Endothelial cell of umbilical vein (primary cell): ENCODE results near the gene DACT2. TPM values are rescaled to one million over a fixed set of nuclear protein-coding genes. Genes with fewer than 3 reads are reported as not detected.

Experiments used
- BruUV-seq: library from RNA; stranded (reverse); fragments of 400-500 nt; replicated peaks from 2 replicates; lab custom pipeline; 2021; lab: Mats Ljungman, UMichigan
- CTCF ChIA-PET: fragments of 300-600, 350-600 bp; sonication (Branson Sonifier 250); formaldehyde crosslinking; loops from one replicate; lab custom pipeline; 2021; ENCODE audit warnings: antibody characterized with exemption, inconsistent platforms; lab: Charles Lee
- POLR2A ChIA-PET: fragments of 300-600, 350-600 bp; sonication (Branson Sonifier 250); formaldehyde crosslinking; loops from one replicate; lab custom pipeline; 2021; ENCODE audit warnings: antibody characterized with exemption, inconsistent platforms; lab: Charles Lee
- DNase-seq: peaks from one replicate; pipeline ENCODE4 v3.0.0-alpha.2; 2011; ENCODE audit warnings: low read depth, low spot score
- FAIRE-seq: peaks from 2 replicates; lab custom pipeline; 2011; peaks lifted over from hg19 to GRCh38; lab: Jason Lieb, UNC
- H2AFZ ChIP-seq: 2 replicates; pipeline ENCODE4 v1.6.0; 2012; ENCODE audit warnings: low read depth, low read length, control low read depth, inconsistent platforms
- H3K27ac ChIP-seq: 2 replicates; pipeline ENCODE4 v1.5.1; 2011; ENCODE audit warnings: low read depth, mild to moderate bottlenecking, control low read depth, low read length, moderate library complexity; ENCODE audit not compliant: insufficient read depth
- H3K27me3 ChIP-seq, 2 experiments: 2 replicates each; pipeline versions ENCODE4 v1.6.0 to v1.6.1; 2011; ENCODE audit warnings: low read length in 2 of 2, mixed read lengths in 1 of 2; ENCODE audit not compliant: control insufficient read depth in 2 of 2, insufficient read depth in 2 of 2
- H3K36me3 ChIP-seq, 2 experiments: 2 replicates in 1 of 2; 3 replicates in 1 of 2; pipeline ENCODE4 v1.5.1; 2011; ENCODE audit warnings: low read length in 2 of 2, mild to moderate bottlenecking in 1 of 2, moderate library complexity in 1 of 2; ENCODE audit not compliant: control insufficient read depth in 2 of 2, insufficient read depth in 2 of 2; ENCODE audit errors: extremely low read depth in 1 of 2
- H3K4me1 ChIP-seq: 3 replicates; pipeline ENCODE4 v1.5.1; 2011; ENCODE audit warnings: mild to moderate bottlenecking, low read length; ENCODE audit not compliant: control insufficient read depth, insufficient read depth; ENCODE audit errors: extremely low read depth
- H3K4me2 ChIP-seq: 2 replicates; pipeline ENCODE4 v1.6.1; 2011; ENCODE audit warnings: low read length, control low read depth, mixed read lengths; ENCODE audit not compliant: insufficient read depth
- H3K4me3 ChIP-seq, 3 experiments: fragments of 200-600 bp in 1 of 3; sonication (generic), shearing (Covaris generic) in 1 of 3; replicated peaks in 1 of 3; 2 replicates each; pipeline ENCODE4 v1.5.1; 2011 to 2016; ENCODE audit warnings: control low read depth in 3 of 3, low read length in 3 of 3, mild to moderate bottlenecking in 2 of 3, inconsistent platforms in 1 of 3, low read depth in 1 of 3, moderate library complexity in 1 of 3; ENCODE audit not compliant: insufficient read depth in 1 of 3
- H3K79me2 ChIP-seq: 2 replicates; pipeline ENCODE4 v1.6.0; 2012; ENCODE audit warnings: low read length, inconsistent platforms; ENCODE audit not compliant: control insufficient read depth, insufficient read depth
- H3K9ac ChIP-seq: replicated peaks from 2 replicates; pipeline ENCODE3; 2011; ENCODE audit warnings: low read length, control low read depth; ENCODE audit not compliant: insufficient read depth; ENCODE audit errors: extremely low read depth
- H3K9me1 ChIP-seq: replicated peaks from 3 replicates; pipeline ENCODE4 v1.6.0; 2011; ENCODE audit warnings: mild to moderate bottlenecking, low read length; ENCODE audit not compliant: control insufficient read depth, insufficient read depth; ENCODE audit errors: extremely low read depth
- H3K9me3 ChIP-seq: replicated peaks from 2 replicates; pipeline ENCODE4 v1.5.1; 2012; ENCODE audit warnings: low read length, inconsistent platforms; ENCODE audit not compliant: control insufficient read depth, insufficient read depth
- H4K20me1 ChIP-seq: replicated peaks from 2 replicates; pipeline ENCODE3; 2011; ENCODE audit warnings: mild to moderate bottlenecking, low read length; ENCODE audit not compliant: control insufficient read depth, insufficient read depth; ENCODE audit errors: extremely low read depth
- CTCF ChIP-seq, 2 donors: IDR thresholded peaks; 1 replicate in 1 of 2; 2 replicates in 1 of 2; pipeline ENCODE4 v1.5.1; 2011; ENCODE audit warnings: low read length in 2 of 2, mild to moderate bottlenecking in 2 of 2, moderate library complexity in 2 of 2, control low read depth in 1 of 2, inconsistent platforms in 1 of 2, low read depth in 1 of 2; ENCODE audit not compliant: insufficient read depth in 1 of 2; ENCODE audit errors: extremely low read depth in 1 of 2
- EZH2 ChIP-seq: IDR thresholded peaks from 2 replicates; pipeline ENCODE4 v1.6.1; 2012; ENCODE audit warnings: borderline replicate concordance, low read depth, mild to moderate bottlenecking, moderate library complexity, low read length, inconsistent platforms; ENCODE audit not compliant: severe bottlenecking
- FOS ChIP-seq: IDR thresholded peaks from 2 replicates; pipeline ENCODE4 v1.6.1; 2011; ENCODE audit warnings: mild to moderate bottlenecking, low read length, moderate library complexity, borderline replicate concordance; ENCODE audit not compliant: insufficient read depth
- GATA2 ChIP-seq: IDR thresholded peaks from 2 replicates; pipeline ENCODE4 v1.7.0; 2011; ENCODE audit warnings: low read depth, mild to moderate bottlenecking, moderate library complexity, mixed read lengths, low read length; ENCODE audit not compliant: insufficient read length, insufficient read depth
- JUN ChIP-seq: IDR thresholded peaks from 2 replicates; pipeline ENCODE4 v1.6.1; 2011; ENCODE audit warnings: borderline replicate concordance, low read depth; ENCODE audit not compliant: insufficient read length, insufficient read depth
- MYC ChIP-seq: IDR thresholded peaks from one replicate; pipeline ENCODE4 v1.6.1; 2011; ENCODE audit warnings: mild to moderate bottlenecking, low read depth, low read length
- POLR2A ChIP-seq: IDR thresholded peaks from 2 replicates; pipeline ENCODE4 v1.6.1; 2012; ENCODE audit warnings: low read depth, mild to moderate bottlenecking, control low read depth, low read length
- POLR2AphosphoS5 ChIP-seq: IDR thresholded peaks from 2 replicates; pipeline ENCODE4 v1.6.1; 2012; ENCODE audit warnings: low read depth, mild to moderate bottlenecking, control low read depth, low read length, moderate library complexity; ENCODE audit not compliant: insufficient read depth
- dilution Hi-C: fragments of 300-500 bp; cut with MboI; formaldehyde crosslinking; loops from one replicate; pipeline ENCODE4 v1.15.0; 2019; ENCODE audit warnings: low sequenced_read_pairs; ENCODE audit not compliant: extremely low pct_ligation_motif_present
- intact Hi-C: fragments of 100-400 bp; cut with micrococcal nuclease; formaldehyde crosslinking; loops from one replicate; pipeline ENCODE4 v1.10.0; 2022
- polyA plus RNA-seq, 4 experiments: library from polyadenylated mRNA; depleted of rRNA in 3 of 4; stranded (reverse) in 3 of 4; unstranded in 1 of 4; fragments of >200 nt; gene quantifications; 2 replicates each; pipeline versions ENCODE4 v1.2.1 to v1.2.3, GENCODE V29; 2011 to 2012; ENCODE audit warnings: missing spikeins in 1 of 4
- total RNA-seq: library from RNA; stranded (reverse); gene quantifications from 2 replicates; pipeline ENCODE4 v1.2.3, GENCODE V29; 2021
- TF ChIP-seq, protein P1 (sequence below): IDR thresholded peaks from 2 replicates; pipeline ENCODE4 v1.6.1; 2011; ENCODE audit not compliant: insufficient read depth, insufficient read length

Gene DACT2
- total and polyA plus RNA-seq, 2 donors (not counting 3 experiments of a cell fraction or from before 2014, with no cell fraction given) = not detected

- CTCF ChIA-PET = no interaction called here
Measured at GRCh38 chr6:168359794-168360193, 40.2 kb upstream of the DACT2 start.

More at GRCh38 chr6:168359794-168360193, 40.2 kb upstream of the DACT2 start:
- no peaks in the 10 kb centered on the region for H3K9me3 ChIP-seq
- dilution Hi-C loops = no loop called here
- H3K9me1 ChIP-seq = no peaks in the 10 kb centered on the region
- H3K4me2 ChIP-seq = no peak overlapping the region
- no peak overlapping the region for H3K4me3 ChIP-seq
- POLR2A ChIA-PET = no interaction called here
- H3K36me3 ChIP-seq = no peaks in the 10 kb centered on the region
- DNase-seq = no peak
- H2AFZ ChIP-seq = no peak overlapping the region
- intact Hi-C loops = no loop called here
- H3K9ac ChIP-seq = no peak overlapping the region
- TF ChIP-seq CTCF (IDR thresholded peaks at IDR 0.05; ENCODE audit: extremely low read depth in 1 of 2, insufficient read depth in 1 of 2, low read depth in 1 of 2, low read length in 2 of 2) = no peak
- TF ChIP-seq, protein P1, sequence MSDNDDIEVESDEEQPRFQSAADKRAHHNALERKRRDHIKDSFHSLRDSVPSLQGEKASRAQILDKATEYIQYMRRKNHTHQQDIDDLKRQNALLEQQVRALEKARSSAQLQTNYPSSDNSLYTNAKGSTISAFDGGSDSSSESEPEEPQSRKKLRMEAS = no peak
- TF ChIP-seq POLR2A = no peak
- no peak for TF ChIP-seq POLR2AphosphoS5
- no peak for TF ChIP-seq GATA2
- no peak for TF ChIP-seq FOS
- TF ChIP-seq JUN = no peak
- no peak for TF ChIP-seq EZH2
- TF ChIP-seq MYC = no peak
- no peaks in the 10 kb centered on the region for H4K20me1 ChIP-seq
- H3K79me2 ChIP-seq = no peaks in the 10 kb centered on the region
- H3K4me1 ChIP-seq = no peaks in the 10 kb centered on the region
- no TSS peak for BruUV-seq
- no peaks in the 10 kb centered on the region for H3K27me3 ChIP-seq
- FAIRE-seq = no peak
- H3K27ac ChIP-seq = no peak overlapping the region
